Bronchial epithelial cell (primary cell): ENCODE results near the gene ACAD11. TPM values are rescaled to one million over a fixed set of nuclear protein-coding genes. Genes with fewer than 3 reads are reported as not detected.
A peak's percentile ranks its signal among the peaks of the same experiment; 100 is the strongest.

Source experiments
- DNase-seq: peaks from one replicate; pipeline ENCODE4 v3.0.0-alpha.2; 2010; ENCODE audit warnings: low read depth
- FAIRE-seq: peaks from 2 replicates; lab custom pipeline; 2011; peaks lifted over from hg19 to GRCh38; lab: Jason Lieb, UNC
- H3K27me3 ChIP-seq: 2 replicates; pipeline ENCODE4 v1.5.1; 2011; ENCODE audit warnings: low read length; ENCODE audit not compliant: control insufficient read depth, insufficient read depth
- H3K36me3 ChIP-seq: 2 replicates; pipeline ENCODE4 v1.5.1; 2011; ENCODE audit warnings: low read length; ENCODE audit not compliant: control insufficient read depth, insufficient read depth
- H3K4me3 ChIP-seq: 2 replicates; pipeline ENCODE4 v1.5.1; 2011; ENCODE audit warnings: mild to moderate bottlenecking, low read depth, low read length, control low read depth
- CTCF ChIP-seq: IDR thresholded peaks from 2 replicates; pipeline ENCODE4 v1.5.1; 2011; ENCODE audit warnings: mild to moderate bottlenecking, moderate library complexity, low read length, control low read depth, inconsistent platforms; ENCODE audit not compliant: insufficient read depth, severe bottlenecking
- total RNA-seq: library from RNA; depleted of rRNA; stranded (reverse); fragments of >200 nt; gene quantifications from 2 replicates; pipeline ENCODE4 v1.2.1, GENCODE V29; 2014

ACAD11 gene
- total RNA-seq, 1 donor from 2014 or later, result 27.4 TPM

GRCh38 chr3:132538072-132538471 is 121.5 kb downstream of the ACAD11 start:
- no peak for DNase-seq
- no peak for FAIRE-seq
- H3K36me3 ChIP-seq, result peaks cover 10% of the 10 kb centered on the region
- no peak for TF ChIP-seq CTCF
- H3K4me3 ChIP-seq, result no peak overlapping the region
- no peaks in the 10 kb centered on the region for H3K27me3 ChIP-seq

GRCh38 chr3:132537297-132537696 is 122.3 kb downstream of the ACAD11 start:
- DNase-seq (no peak), FAIRE-seq (no peak)
- H3K27me3 ChIP-seq, result no peaks in the 10 kb centered on the region
- peaks cover 10% of the 10 kb centered on the region for H3K36me3 ChIP-seq
- no peak overlapping the region for H3K4me3 ChIP-seq
- no peak for TF ChIP-seq CTCF

GRCh38 chr3:132536442-132537153 is 123.0 kb downstream of the ACAD11 start:
- FAIRE-seq, result no peak
- Histone ChIP-seq H3K36me3 (peaks cover 10% of the 10 kb centered on the region), H3K4me3 (no peak overlapping the region), H3K27me3 (no peaks in the 10 kb centered on the region)
- TF ChIP-seq CTCF, result no peak
- peak; percentile 27 for DNase-seq

GRCh38 chr3:132535575-132536441 is 123.8 kb downstream of the ACAD11 start:
- Histone ChIP-seq H3K27me3 (no peaks in the 10 kb centered on the region), H3K4me3 (no peak overlapping the region), H3K36me3 (peaks cover 10% of the 10 kb centered on the region)
- no peak for FAIRE-seq
- peak; percentile 43 for TF ChIP-seq CTCF
- peak; percentile 68 for DNase-seq

- no peak for TF ChIP-seq CTCF
- H3K36me3 ChIP-seq, result peaks cover 6% of the 10 kb centered on the region
These were observed 129.0 kb downstream of the ACAD11 start for GRCh38 chr3:132530624-132531023.

More at GRCh38 chr3:132530624-132531023, 129.0 kb downstream of the ACAD11 start:
- H3K4me3 ChIP-seq, result no peak overlapping the region
- FAIRE-seq (no peak), DNase-seq (no peak)
- no peaks in the 10 kb centered on the region for H3K27me3 ChIP-seq
